Measurements from ENCODE around the gene DGCR8.
"Not testable (repeated sequence)": the region's sequence is repeated elsewhere in the genome, so short reads cannot be mapped to it uniquely, and the experiment has no call there.

Gene DGCR8

GRCh38 chr22:20066617-20067383 is 13.2 kb upstream of the DGCR8 start:
- no peak for DNase-seq

- DNase-seq, result not testable (repeated sequence)
Observed at GRCh38 chr22:20067384-20067682, 12.7 kb upstream of the DGCR8 start.

- DNase-seq, result no peak
Observed at GRCh38 chr22:20068640-20069039, 11.4 kb upstream of the DGCR8 start.

DNA sequence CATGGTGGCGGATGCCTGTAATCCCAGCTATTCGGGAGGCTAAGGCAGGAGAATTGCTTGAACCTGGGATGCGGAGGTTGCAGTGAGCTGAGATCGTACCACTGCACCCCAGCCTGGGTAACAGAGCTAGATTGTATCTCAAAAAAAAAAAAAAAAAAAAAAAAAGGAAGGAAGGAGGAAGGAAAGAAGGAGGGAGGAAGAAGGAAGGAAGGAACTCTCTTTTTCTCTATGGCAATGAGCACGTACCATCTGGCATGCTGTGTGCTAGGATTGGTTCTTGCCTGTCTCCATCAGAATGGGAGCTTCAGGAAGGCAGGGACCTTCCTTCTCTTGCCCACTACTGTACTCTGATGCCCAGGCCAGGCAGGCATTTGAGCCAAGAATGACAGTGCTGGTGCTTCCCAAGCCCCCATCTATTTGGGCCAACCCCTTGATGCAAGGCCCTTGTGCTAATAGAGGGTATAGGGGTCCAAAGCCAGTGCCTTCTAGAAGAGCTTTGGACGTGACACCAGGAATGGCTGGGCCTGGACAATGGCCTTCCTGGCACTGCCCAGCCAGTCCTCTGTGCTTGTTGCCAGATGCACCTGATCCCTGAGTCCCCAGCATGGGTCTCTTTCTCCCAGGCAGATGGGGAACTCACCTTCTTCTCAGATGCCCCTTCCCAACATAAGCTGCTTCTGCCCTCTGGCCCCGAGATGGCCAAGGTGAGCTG is 10.6 kb upstream of the DGCR8 start:
- DNase-seq, result no peak

DNA sequence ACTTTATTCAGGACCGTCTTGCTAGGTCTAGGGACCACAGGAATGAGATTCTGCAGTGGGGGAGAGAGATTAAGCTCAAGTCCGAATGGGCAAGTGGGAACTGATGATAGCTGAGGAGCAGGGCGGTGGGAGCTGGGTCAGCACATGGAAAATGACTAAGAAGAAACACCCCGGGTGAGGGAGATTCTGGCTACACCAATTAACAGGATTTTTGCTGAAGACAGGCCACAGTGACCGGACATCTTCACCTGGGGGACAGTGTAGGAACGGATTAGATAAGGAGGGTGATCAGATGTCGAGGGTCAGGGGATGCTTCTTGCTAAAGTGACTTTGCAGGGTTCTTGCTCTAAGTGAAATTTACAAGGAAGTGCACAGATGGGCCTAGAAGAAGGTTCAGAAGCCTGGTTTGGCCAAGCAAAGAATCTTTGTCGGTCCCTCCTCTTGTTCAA is 8.5 kb upstream of the DGCR8 start:
- no peak for DNase-seq

- no peak for DNase-seq
Observed at GRCh38 chr22:20076627-20077172, 3.3 kb upstream of the DGCR8 start.

DNA sequence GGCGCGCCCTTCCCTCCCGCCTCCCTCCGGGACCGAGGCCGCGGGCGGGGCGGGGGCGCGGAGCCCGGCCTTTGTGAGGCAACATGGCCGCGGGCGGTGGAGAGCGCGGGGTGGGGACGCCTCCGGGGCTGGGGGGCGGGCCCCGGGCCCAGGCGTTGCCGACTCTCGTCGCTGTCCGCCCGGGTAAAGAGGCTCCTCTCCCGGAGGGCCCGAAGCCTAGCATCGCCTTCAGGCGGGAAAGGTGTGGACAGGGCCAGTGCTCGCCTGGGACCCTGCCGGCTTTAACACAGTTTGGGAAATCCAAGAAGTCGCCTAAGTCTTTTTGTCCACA is 369 bp downstream of the DGCR8 start:
- peak in 8 of 14 donors; percentile 45 to 78 (median 64) for DNase-seq

- peak in 4 of 14 donors; percentile 13 to 50 (median 23) for DNase-seq
Observed at GRCh38 chr22:20080776-20081654, 974 bp downstream of the DGCR8 start.

- no peak for DNase-seq
Observed at GRCh38 chr22:20083157-20083890, 3.3 kb downstream of the DGCR8 start.

GRCh38 chr22:20083891-20084546 is 4.0 kb downstream of the DGCR8 start:
- no peak for DNase-seq

DNA sequence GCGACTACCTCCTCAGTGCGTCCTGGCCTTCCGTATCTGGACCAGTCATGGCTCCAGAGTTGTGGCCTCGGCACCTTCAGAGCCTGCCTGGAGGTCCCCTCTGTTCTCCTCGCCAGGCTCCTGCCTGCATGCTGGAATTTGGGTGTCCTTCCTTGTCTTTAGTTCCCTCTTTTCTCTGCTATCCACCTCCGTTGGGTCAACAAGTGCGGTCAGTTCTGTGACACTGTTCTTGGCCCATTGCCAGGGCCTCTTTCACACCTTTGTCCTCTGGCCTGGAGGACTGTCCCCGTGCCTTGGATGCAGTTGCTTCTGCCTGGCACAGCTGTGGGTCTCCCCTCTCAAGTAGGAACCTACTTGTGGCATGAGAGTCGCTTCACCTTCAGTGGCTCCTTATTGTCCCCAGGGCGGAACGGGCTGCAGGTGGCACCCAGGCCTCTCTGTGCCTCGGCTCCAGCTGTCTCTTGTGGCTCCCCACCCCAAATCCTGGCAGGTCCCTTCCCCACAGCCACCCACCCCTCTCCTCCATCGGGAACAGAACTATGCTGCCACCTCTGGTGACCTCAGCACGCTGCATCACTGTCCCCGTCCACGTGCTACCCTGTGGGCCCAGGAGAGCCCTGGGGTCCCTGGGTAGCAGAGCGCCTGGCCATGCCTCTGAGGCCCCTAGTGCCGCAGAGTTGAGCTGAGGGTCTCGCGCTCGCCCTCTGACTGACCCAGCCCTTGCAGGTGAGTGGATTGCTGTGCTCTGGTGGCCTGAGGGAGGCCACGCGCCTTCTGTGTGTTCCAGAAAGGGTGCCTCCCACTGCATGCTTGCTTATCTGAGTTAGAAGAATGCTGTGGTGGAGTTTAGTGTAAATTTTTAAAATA is 4.7 kb downstream of the DGCR8 start:
- DNase-seq, result no peak

DNA sequence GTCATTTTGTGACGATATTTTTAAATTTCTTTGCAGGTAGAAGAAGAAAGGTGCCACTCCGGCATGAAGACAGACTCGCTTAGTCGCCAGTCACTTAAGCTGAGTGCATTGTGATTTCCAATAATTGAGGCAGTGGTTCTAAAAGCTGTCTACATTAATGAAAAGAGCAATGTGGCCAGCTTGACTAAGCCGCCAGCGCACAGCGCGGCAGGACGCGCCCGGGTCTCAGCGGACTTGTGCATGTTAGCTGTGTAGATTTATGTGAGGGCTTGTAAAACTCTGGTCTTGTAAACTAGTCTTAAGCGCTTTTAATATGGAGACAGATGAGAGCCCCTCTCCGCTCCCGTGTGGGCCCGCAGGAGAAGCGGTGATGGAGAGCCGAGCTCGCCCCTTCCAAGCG is 5.6 kb downstream of the DGCR8 start:
- DNase-seq, result no peak

DNA sequence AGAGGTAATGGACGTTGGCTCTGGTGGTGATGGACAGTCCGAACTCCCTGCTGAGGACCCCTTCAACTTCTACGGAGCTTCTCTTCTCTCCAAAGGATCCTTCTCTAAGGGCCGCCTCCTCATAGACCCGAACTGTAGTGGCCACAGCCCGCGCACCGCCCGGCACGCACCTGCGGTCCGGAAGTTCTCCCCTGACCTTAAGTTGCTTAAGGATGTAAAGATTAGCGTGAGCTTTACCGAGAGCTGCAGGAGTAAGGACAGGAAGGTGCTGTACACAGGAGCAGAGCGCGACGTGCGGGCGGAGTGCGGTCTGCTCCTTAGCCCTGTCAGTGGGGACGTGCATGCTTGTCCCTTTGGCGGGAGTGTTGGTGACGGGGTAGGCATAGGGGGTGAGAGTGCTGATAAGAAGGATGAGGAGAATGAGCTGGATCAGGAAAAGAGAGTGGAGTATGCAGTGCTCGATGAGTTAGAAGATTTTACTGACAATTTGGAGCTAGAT is 6.1 kb downstream of the DGCR8 start:
- DNase-seq, result no peak

- DNase-seq, result no peak
Observed at GRCh38 chr22:20086763-20087162, 6.7 kb downstream of the DGCR8 start.

- DNase-seq, result no peak
Observed at GRCh38 chr22:20087319-20088262, 7.5 kb downstream of the DGCR8 start.

- no peak for DNase-seq
Observed at GRCh38 chr22:20088263-20088648, 8.2 kb downstream of the DGCR8 start.

GRCh38 chr22:20089226-20089976 is 9.4 kb downstream of the DGCR8 start:
- DNase-seq, result no peak

DNA sequence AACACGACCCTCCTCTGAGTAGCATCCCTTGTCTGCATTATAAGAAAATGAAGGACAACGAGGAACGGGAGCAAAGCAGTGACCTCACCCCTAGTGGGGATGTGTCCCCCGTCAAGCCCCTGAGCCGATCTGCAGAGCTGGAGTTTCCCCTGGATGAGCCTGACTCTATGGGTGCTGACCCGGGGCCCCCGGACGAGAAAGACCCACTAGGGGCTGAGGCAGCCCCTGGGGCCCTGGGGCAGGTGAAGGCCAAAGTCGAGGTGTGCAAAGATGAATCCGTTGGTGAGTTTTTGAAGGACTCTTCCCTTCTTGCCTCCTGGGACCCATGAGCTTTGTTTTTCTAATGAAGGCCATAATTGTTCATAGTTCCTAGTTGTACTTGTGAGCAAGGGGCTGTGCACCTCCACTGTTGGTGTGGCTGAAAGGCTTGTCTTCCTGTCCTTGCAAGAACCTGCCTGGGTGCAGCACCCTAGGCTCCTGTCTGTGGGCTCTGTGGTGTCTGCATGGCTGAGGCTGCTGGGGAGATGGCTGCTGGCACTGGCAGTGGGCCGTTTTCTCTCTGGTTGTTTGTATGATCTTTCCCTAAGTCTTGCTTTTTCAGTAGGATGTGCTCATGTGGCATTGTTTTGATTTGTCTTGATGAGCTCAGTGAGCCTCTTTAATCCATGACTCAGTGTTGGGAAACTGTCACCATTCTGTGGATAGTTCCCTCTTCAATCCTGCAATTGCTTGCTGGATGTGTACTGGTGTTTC is 10.1 kb downstream of the DGCR8 start:
- no peak for DNase-seq

Data from C1 segment of cervical spinal cord (tissue), 14 donors.